ENCODE measurements around the gene BBS9. TPM values are rescaled to one million over a fixed set of nuclear protein-coding genes. Genes with fewer than 3 reads are reported as not detected.

Gene BBS9
- total RNA-seq, 1 donor: 33.3 TPM

DNA sequence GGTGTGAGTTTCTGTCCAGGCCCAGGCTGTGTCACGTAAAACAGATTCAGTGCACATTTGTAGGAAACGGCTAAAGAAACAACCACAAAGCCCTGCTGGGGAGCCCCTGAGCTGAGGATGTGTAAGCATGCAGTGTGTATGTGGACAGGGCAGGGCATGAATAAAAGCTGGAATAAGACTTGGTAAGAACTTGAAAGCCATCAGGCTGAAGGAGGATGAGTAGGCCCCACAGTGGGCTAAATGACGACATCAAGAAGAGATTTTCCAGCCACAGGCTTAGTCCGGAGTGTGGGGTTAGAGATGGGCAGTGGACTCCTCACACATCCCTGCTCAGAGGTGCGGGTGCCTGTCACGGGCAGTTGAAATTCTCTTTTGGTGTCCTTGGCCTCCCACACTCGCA lies 505.2 kb downstream of the BBS9 start:
- Histone ChIP-seq H3K27ac (ENCODE audit: low read depth, low read length) (no peak overlapping the region), H3K4me1 (ENCODE audit: insufficient read depth, low read length) (no peaks in the 10 kb centered on the region), H3K36me3 (ENCODE audit: insufficient read depth, low read length) (no peaks in the 10 kb centered on the region), H3K4me2 (ENCODE audit: insufficient read depth, low read length) (no peak overlapping the region), H2AFZ (ENCODE audit: low read length) (no peak overlapping the region), H3K79me2 (ENCODE audit: insufficient read depth, low read length) (no peaks in the 10 kb centered on the region), H3K4me3 (ENCODE audit: insufficient read depth, low read length) (no peak overlapping the region), H3K27me3 (ENCODE audit: insufficient read depth, low read length) (no peaks in the 10 kb centered on the region), H4K20me1 (ENCODE audit: insufficient read depth, low read length) (no peaks in the 10 kb centered on the region), H3K9me3 (ENCODE audit: low read depth, low read length) (no peaks in the 10 kb centered on the region)
- peak; percentile 61 for DNase-seq (ENCODE audit: insufficient read length, low spot score, missing footprints)
- TF ChIP-seq, protein P1, sequence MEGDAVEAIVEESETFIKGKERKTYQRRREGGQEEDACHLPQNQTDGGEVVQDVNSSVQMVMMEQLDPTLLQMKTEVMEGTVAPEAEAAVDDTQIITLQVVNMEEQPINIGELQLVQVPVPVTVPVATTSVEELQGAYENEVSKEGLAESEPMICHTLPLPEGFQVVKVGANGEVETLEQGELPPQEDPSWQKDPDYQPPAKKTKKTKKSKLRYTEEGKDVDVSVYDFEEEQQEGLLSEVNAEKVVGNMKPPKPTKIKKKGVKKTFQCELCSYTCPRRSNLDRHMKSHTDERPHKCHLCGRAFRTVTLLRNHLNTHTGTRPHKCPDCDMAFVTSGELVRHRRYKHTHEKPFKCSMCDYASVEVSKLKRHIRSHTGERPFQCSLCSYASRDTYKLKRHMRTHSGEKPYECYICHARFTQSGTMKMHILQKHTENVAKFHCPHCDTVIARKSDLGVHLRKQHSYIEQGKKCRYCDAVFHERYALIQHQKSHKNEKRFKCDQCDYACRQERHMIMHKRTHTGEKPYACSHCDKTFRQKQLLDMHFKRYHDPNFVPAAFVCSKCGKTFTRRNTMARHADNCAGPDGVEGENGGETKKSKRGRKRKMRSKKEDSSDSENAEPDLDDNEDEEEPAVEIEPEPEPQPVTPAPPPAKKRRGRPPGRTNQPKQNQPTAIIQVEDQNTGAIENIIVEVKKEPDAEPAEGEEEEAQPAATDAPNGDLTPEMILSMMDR (IDR thresholded peaks at IDR 0.05; ENCODE audit: extremely low read depth, low read depth, low read length): no peak

DNA sequence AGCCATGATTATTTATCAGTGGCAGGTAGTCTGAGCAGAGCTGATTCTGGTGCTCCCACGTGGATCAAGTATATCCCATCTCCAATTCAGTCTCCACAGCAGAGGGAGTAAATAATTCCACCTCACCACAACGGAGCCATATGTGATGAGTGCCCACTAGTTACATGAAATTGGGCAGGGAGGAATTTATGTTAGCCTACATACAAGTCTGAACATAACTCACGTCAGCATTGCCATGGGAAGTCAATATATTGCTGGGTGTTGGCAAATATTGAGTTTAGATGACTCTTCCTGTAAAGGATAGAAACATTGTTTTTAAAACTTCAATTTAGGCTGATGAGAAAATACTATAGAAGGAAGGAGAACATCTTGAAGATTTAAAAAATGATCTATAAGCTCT lies 507.0 kb downstream of the BBS9 start:
- Histone ChIP-seq H3K9me3 (ENCODE audit: low read depth, low read length) (no peaks in the 10 kb centered on the region), H3K36me3 (ENCODE audit: insufficient read depth, low read length) (no peaks in the 10 kb centered on the region), H3K4me2 (ENCODE audit: insufficient read depth, low read length) (no peak overlapping the region), H3K27me3 (ENCODE audit: insufficient read depth, low read length) (no peaks in the 10 kb centered on the region), H2AFZ (ENCODE audit: low read length) (no peak overlapping the region), H3K4me3 (ENCODE audit: insufficient read depth, low read length) (no peak overlapping the region), H3K79me2 (ENCODE audit: insufficient read depth, low read length) (no peaks in the 10 kb centered on the region), H4K20me1 (ENCODE audit: insufficient read depth, low read length) (no peaks in the 10 kb centered on the region), H3K4me1 (ENCODE audit: insufficient read depth, low read length) (peaks cover 7% of the 10 kb centered on the region), H3K27ac (ENCODE audit: low read depth, low read length) (no peak overlapping the region)
- peak; percentile 39 for DNase-seq (ENCODE audit: insufficient read length, low spot score, missing footprints)
- TF ChIP-seq, protein P1 (IDR thresholded peaks at IDR 0.05; ENCODE audit: extremely low read depth, low read depth, low read length): no peak

DNA sequence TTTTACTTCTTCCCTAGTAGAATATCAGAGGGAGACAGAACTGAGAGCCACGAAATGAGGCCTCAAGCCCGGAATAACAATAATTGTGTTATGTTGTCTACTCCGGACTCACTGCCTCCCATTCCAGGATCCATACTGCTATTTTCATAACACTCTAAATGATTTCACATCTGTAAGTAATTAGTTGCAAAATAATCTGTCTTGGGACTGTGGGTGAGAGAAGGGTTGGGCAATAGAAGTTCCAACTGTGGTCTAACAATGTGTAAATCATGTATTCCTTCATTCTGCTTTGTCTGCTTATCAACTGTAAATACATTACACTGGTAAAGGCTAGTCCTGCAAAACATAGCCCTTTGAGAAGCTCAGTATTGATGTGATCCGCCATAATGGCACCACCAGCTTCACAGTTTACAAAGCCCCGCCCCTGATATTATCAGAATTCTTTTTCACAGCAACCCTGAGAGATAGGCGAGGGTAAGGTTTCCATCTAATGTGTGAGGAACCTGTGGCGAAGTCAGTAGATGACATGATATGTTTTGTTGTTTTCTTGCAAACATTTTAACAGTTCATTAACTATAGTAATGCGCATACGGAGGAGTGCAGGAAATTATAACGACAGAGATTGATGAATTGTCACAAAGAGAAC lies 510.3 kb downstream of the BBS9 start:
- no peak overlapping the region for H3K27ac ChIP-seq (ENCODE audit: low read depth, low read length)
- no peak for DNase-seq (ENCODE audit: insufficient read length, low spot score, missing footprints)

DNA sequence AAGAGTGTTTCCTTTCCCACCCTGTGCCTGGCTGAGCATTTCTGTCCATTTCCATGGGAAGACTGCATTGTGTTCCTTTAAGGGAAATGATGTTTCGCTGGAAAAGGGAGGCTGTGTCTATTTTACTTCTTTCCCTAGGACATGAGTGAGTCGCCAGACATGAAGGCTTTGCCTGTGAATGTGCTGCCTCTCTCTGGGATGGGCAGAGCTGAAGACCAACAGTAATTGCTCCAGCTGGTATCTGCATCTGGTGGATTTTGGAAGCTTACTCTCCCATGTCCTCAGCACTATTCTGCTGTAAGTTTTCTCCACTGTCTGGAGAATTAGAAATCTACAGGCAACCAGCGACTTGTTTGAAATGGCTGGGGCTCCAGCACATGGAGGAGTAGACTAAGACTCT lies 511.4 kb downstream of the BBS9 start:
- Histone ChIP-seq H3K4me1 (ENCODE audit: insufficient read depth, low read length) (peaks cover 35% of the 10 kb centered on the region), H2AFZ (ENCODE audit: low read length) (no peak overlapping the region), H3K27me3 (ENCODE audit: insufficient read depth, low read length) (no peaks in the 10 kb centered on the region), H3K4me3 (ENCODE audit: insufficient read depth, low read length) (no peak overlapping the region), H3K27ac (ENCODE audit: low read depth, low read length) (no peak overlapping the region), H3K36me3 (ENCODE audit: insufficient read depth, low read length) (no peaks in the 10 kb centered on the region), H3K79me2 (ENCODE audit: insufficient read depth, low read length) (no peaks in the 10 kb centered on the region), H4K20me1 (ENCODE audit: insufficient read depth, low read length) (no peaks in the 10 kb centered on the region), H3K9me3 (ENCODE audit: low read depth, low read length) (no peaks in the 10 kb centered on the region), H3K4me2 (ENCODE audit: insufficient read depth, low read length) (no peak overlapping the region)
- TF ChIP-seq, protein P1 (IDR thresholded peaks at IDR 0.05; ENCODE audit: extremely low read depth, low read depth, low read length): no peak
- peak; percentile 62 for DNase-seq (ENCODE audit: insufficient read length, low spot score, missing footprints)

More for the DNA sequence above, 510.3 kb downstream of the BBS9 start:
- H3K79me2 ChIP-seq (ENCODE audit: insufficient read depth, low read length): no peaks in the 10 kb centered on the region
- no peaks in the 10 kb centered on the region for H3K9me3 ChIP-seq (ENCODE audit: low read depth, low read length)
- no peak overlapping the region for H2AFZ ChIP-seq (ENCODE audit: low read length)
- TF ChIP-seq, protein P1 (IDR thresholded peaks at IDR 0.05; ENCODE audit: extremely low read depth, low read depth, low read length): no peak
- H3K27me3 ChIP-seq (ENCODE audit: insufficient read depth, low read length): no peaks in the 10 kb centered on the region
- no peaks in the 10 kb centered on the region for H3K36me3 ChIP-seq (ENCODE audit: insufficient read depth, low read length)
- H3K4me3 ChIP-seq (ENCODE audit: insufficient read depth, low read length): no peak overlapping the region
- H4K20me1 ChIP-seq (ENCODE audit: insufficient read depth, low read length): no peaks in the 10 kb centered on the region
- H3K4me2 ChIP-seq (ENCODE audit: insufficient read depth, low read length): no peak overlapping the region
- H3K4me1 ChIP-seq (ENCODE audit: insufficient read depth, low read length): peaks cover 25% of the 10 kb centered on the region
